CD14-positive monocyte (primary cell): Measurements from ENCODE around the gene CRAT. TPM values are rescaled to one million over a fixed set of nuclear protein-coding genes. Genes with fewer than 3 reads are reported as not detected.
A peak's percentile ranks its signal among the peaks of the same experiment; 100 is the strongest.

Experiments
- DNase-seq, 3 donors: peaks; one replicate each; pipeline ENCODE4 v3.0.0-alpha.2; 2011 to 2022
- H2AFZ ChIP-seq: 2 replicates; pipeline ENCODE4 v1.6.0; 2012; ENCODE audit warnings: mild to moderate bottlenecking, low read depth, low read length, inconsistent platforms; ENCODE audit not compliant: insufficient read depth, poor library complexity, severe bottlenecking
- H3K27ac ChIP-seq, 2 donors: 1 replicate in 1 of 2; 2 replicates in 1 of 2; pipeline ENCODE4 v1.5.1; 2012 to 2013; ENCODE audit warnings: low read length in 2 of 2, control low read depth in 1 of 2, inconsistent platforms in 1 of 2, low read depth in 1 of 2, mild to moderate bottlenecking in 1 of 2
- H3K27me3 ChIP-seq, 2 donors: one replicate each; pipeline versions ENCODE4 v1.6.0 to v1.6.1; 2011 to 2013; ENCODE audit warnings: low read length in 2 of 2; ENCODE audit not compliant: control insufficient read depth in 2 of 2, insufficient read depth in 2 of 2
- H3K36me3 ChIP-seq, 2 donors: replicated peaks in 1 of 2; 1 replicate in 1 of 2; 2 replicates in 1 of 2; pipeline versions ENCODE4 v1.5.1 to v1.6.1; 2012 to 2013; ENCODE audit warnings: low read length in 2 of 2, control low read depth in 1 of 2, inconsistent platforms in 1 of 2, mild to moderate bottlenecking in 1 of 2; ENCODE audit not compliant: insufficient read depth in 2 of 2, control insufficient read depth in 1 of 2
- H3K4me1 ChIP-seq, 2 donors: 1 replicate in 1 of 2; 2 replicates in 1 of 2; pipeline versions ENCODE4 v1.5.1 to v1.6.1; 2012 to 2013; ENCODE audit warnings: low read length in 2 of 2, control low read depth in 1 of 2, inconsistent platforms in 1 of 2, mild to moderate bottlenecking in 1 of 2, moderate library complexity in 1 of 2; ENCODE audit not compliant: insufficient read depth in 2 of 2, control insufficient read depth in 1 of 2
- H3K4me2 ChIP-seq: replicated peaks from 2 replicates; pipeline ENCODE3; 2012; ENCODE audit warnings: low read length, moderate library complexity, mild to moderate bottlenecking; ENCODE audit not compliant: poor library complexity, severe bottlenecking; ENCODE audit errors: extremely low read depth
- H3K4me3 ChIP-seq, 3 experiments: fragments of 200-600 bp in 1 of 3; sonication (generic) in 1 of 3; replicated peaks in 1 of 3; 1 replicate in 2 of 3; 2 replicates in 1 of 3; pipeline ENCODE4 v1.5.1; 2011 to 2013; ENCODE audit warnings: low read length in 3 of 3, mild to moderate bottlenecking in 3 of 3, control low read depth in 2 of 3, low read depth in 2 of 3, inconsistent platforms in 1 of 3, moderate library complexity in 1 of 3
- H3K79me2 ChIP-seq: 2 replicates; pipeline ENCODE4 v1.6.0; 2012; ENCODE audit warnings: mild to moderate bottlenecking, control low read depth, inconsistent platforms, low read length, moderate library complexity; ENCODE audit not compliant: insufficient read depth
- H3K9ac ChIP-seq: 2 replicates; pipeline ENCODE4 v1.6.0; 2017; ENCODE audit warnings: low read length, mild to moderate bottlenecking; ENCODE audit not compliant: insufficient read depth, poor library complexity, severe bottlenecking
- H3K9me3 ChIP-seq, 2 donors: replicated peaks in 1 of 2; 1 replicate in 1 of 2; 2 replicates in 1 of 2; pipeline versions ENCODE4 v1.5.1 to v1.6.1; 2012 to 2013; ENCODE audit warnings: low read length in 2 of 2, control low read depth in 1 of 2; ENCODE audit not compliant: control insufficient read depth in 1 of 2, insufficient read depth in 1 of 2
- H4K20me1 ChIP-seq: 2 replicates; pipeline ENCODE4 v1.6.0; 2012; ENCODE audit warnings: mild to moderate bottlenecking, low read length, control low read depth, moderate library complexity; ENCODE audit not compliant: insufficient read depth
- H3K27ac Mint-ChIP-seq, 7 donors: one replicate each; pipeline ENCODE4 v1.8.0; 2020; ENCODE audit warnings: mild to moderate bottlenecking in 7 of 7, mixed read lengths in 7 of 7, moderate library complexity in 6 of 7, inconsistent platforms in 2 of 7
- H3K27me3 Mint-ChIP-seq, 3 donors: one replicate each; pipeline ENCODE4 v1.8.0; 2021 to 2022; ENCODE audit warnings: low read depth in 3 of 3, mild to moderate bottlenecking in 3 of 3, mixed read lengths in 3 of 3, moderate library complexity in 3 of 3, inconsistent platforms in 1 of 3
- H3K36me3 Mint-ChIP-seq, 2 donors: one replicate each; pipeline ENCODE4 v1.8.0; 2020; ENCODE audit warnings: mixed read lengths in 2 of 2, inconsistent platforms in 1 of 2, mild to moderate bottlenecking in 1 of 2
- H3K4me1 Mint-ChIP-seq: one replicate; pipeline ENCODE4 v1.8.0; 2020; ENCODE audit warnings: mild to moderate bottlenecking, mixed read lengths
- H3K4me3 Mint-ChIP-seq, 2 donors: one replicate each; pipeline ENCODE4 v1.8.0; 2020; ENCODE audit warnings: mild to moderate bottlenecking in 2 of 2, mixed read lengths in 2 of 2, moderate library complexity in 1 of 2
- H3K9me3 Mint-ChIP-seq, 7 donors: one replicate each; pipeline ENCODE4 v1.8.0; 2020 to 2022; ENCODE audit warnings: mixed read lengths in 7 of 7, mild to moderate bottlenecking in 6 of 7, moderate library complexity in 6 of 7, inconsistent platforms in 2 of 7
- CTCF ChIP-seq: fragments of 200-600 bp; IDR thresholded peaks from one replicate; pipeline ENCODE4 v1.8.0; 2022; ENCODE audit warnings: antibody characterized with exemption, mild to moderate bottlenecking
- WGBS: methylation state at CpG from one replicate; pipeline ENCODE4 v1.1.5; 2013; ENCODE audit warnings: missing lambda C conversion rate; ENCODE audit not compliant: insufficient coverage; 5-methylcytosine and 5-hydroxymethylcytosine counted together
- intact Hi-C, 2 donors: fragments of 100-400 bp; cut with micrococcal nuclease; formaldehyde crosslinking; loops; one replicate each; pipeline versions ENCODE4 v1.15.0 to v1.15.1; 2023
- polyA plus RNA-seq, 3 donors: library from polyadenylated mRNA; depleted of rRNA in 1 of 3; unstranded in 2 of 3; stranded (reverse) in 1 of 3; fragments of 300-500 nt in 2 of 3; fragments of >200 nt in 1 of 3; fragmentation: Illumina TruSeq in 2 of 3; gene quantifications; 1 replicate in 2 of 3; 2 replicates in 1 of 3; pipeline ENCODE4 v1.2.3, GENCODE V29; 2012 to 2021

CRAT gene
- polyA plus RNA-seq, 3 donors, result 12.2 to 19.4 (median 15.0) TPM

- H4K20me1 ChIP-seq, result no peaks in the 10 kb centered on the region
- no peak overlapping the region for H3K27ac ChIP-seq
- H3K36me3 ChIP-seq, result peaks cover 17 to 31% of the 10 kb centered on the region in 2 donors
- Mint-ChIP-seq H3K27me3 (peaks cover 0 to 4% (median 0%) of the 10 kb centered on the region in 3 donors), H3K4me1 (no peaks in the 10 kb centered on the region), H3K36me3 (peaks cover 34 to 36% of the 10 kb centered on the region in 2 donors), H3K9me3 (peaks cover 0 to 3% (median 0%) of the 10 kb centered on the region in 7 donors), H3K4me3 (no peak overlapping the region), H3K27ac (peak overlapping the region in 1 of 7 donors; percentile 8)
- H2AFZ ChIP-seq, result no peak overlapping the region
- no peak overlapping the region for H3K9ac ChIP-seq
- H3K79me2 ChIP-seq, result no peaks in the 10 kb centered on the region
- no peak for TF ChIP-seq CTCF
- intact Hi-C loops, result no loop called here
- no peak for DNase-seq
- H3K4me3 ChIP-seq, result no peak overlapping the region
- no peak overlapping the region for H3K4me2 ChIP-seq
- H3K4me1 ChIP-seq, result no peaks in the 10 kb centered on the region
- no peaks in the 10 kb centered on the region for H3K9me3 ChIP-seq
- WGBS, result 96% methylated on average over 16 of the region's 16 CpGs
- no peaks in the 10 kb centered on the region for H3K27me3 ChIP-seq
Observed at GRCh38 chr9:129154866-129155477, 44.4 kb upstream of the CRAT start.

GRCh38 chr9:129151469-129151868, 40.9 kb upstream of the CRAT start:
- DNase-seq, result no peak
- Histone ChIP-seq H3K9ac (no peak overlapping the region), H4K20me1 (no peaks in the 10 kb centered on the region), H2AFZ (no peak overlapping the region), H3K4me1 (no peaks in the 10 kb centered on the region), H3K79me2 (no peaks in the 10 kb centered on the region), H3K4me2 (no peak overlapping the region), H3K27me3 (no peaks in the 10 kb centered on the region), H3K27ac (no peak overlapping the region), H3K36me3 (peaks cover 33 to 63% of the 10 kb centered on the region in 2 donors), H3K4me3 (no peak overlapping the region), H3K9me3 (no peaks in the 10 kb centered on the region)
- Mint-ChIP-seq H3K9me3 (peaks cover 0 to 2% (median 0%) of the 10 kb centered on the region in 7 donors), H3K36me3 (peaks cover 56 to 62% of the 10 kb centered on the region in 2 donors), H3K4me3 (no peak overlapping the region), H3K4me1 (no peaks in the 10 kb centered on the region), H3K27me3 (peaks cover 0 to 4% (median 0%) of the 10 kb centered on the region in 3 donors), H3K27ac (no peak overlapping the region)
- intact Hi-C loops, result no loop called here
- WGBS, result 98% methylated on average over 13 of the region's 15 CpGs
- no peak for TF ChIP-seq CTCF
